Measurements from ENCODE around the gene PRPF38A. TPM values are rescaled to one million over a fixed set of nuclear protein-coding genes. Genes with fewer than 3 reads are reported as not detected.

The PRPF38A gene
- total and polyA plus RNA-seq, 4 donors, result 5.9 to 10.3 (median 8.6) TPM

DNA sequence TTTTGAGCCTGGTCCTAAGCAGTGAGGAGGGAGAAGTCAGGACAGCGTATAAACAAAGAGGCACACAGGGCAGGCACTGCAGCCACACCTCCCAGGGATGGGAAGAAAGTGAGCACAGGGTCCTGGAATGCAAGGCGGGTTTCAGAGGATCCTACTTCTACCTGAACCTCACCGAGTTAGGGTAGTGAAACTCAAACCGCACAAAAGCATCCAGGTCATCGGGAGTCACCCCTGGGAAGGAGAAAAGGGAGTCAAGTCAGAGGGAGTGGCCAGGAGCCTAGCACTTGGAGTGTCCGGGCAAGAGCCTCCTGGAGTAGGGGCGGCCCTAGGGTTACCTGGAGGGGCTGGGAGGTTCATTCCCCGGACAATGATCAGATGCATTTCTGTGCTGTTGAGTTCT is 49.0 kb upstream of the PRPF38A start:
- no peaks in the 10 kb centered on the region for H3K9me3 ChIP-seq (ENCODE audit: control insufficient read depth in 4 of 4, low read length in 3 of 4)
- no peak overlapping the region for H3K4me3 ChIP-seq (ENCODE audit: low read depth in 1 of 3, low read length in 3 of 3)
- peaks cover 28 to 81% (median 69%) of the 10 kb centered on the region in 4 donors for H3K36me3 ChIP-seq (ENCODE audit: control insufficient read depth in 4 of 4, insufficient read depth in 3 of 4, low read depth in 1 of 4, low read length in 3 of 4)
- no peak overlapping the region for H3K27ac ChIP-seq (ENCODE audit: low read depth in 1 of 2, low read length in 2 of 2)
- no peak overlapping the region for H3K9ac ChIP-seq (ENCODE audit: low read depth in 1 of 2, low read length in 2 of 2)
- H3K4me1 ChIP-seq (ENCODE audit: control insufficient read depth in 4 of 4, insufficient read depth in 4 of 4, low read length in 3 of 4), result no peaks in the 10 kb centered on the region
- DNase-seq (ENCODE audit: low spot score), result no peak
- TF ChIP-seq EGR1 (IDR thresholded peaks at IDR 0.05; ENCODE audit: low read depth in 2 of 2), result no peak
- no peak for TF ChIP-seq HNF4G (IDR thresholded peaks at IDR 0.05)
- no peak for TF ChIP-seq GABPA (IDR thresholded peaks at IDR 0.05 in 1 of 2, conservative IDR thresholded peaks at IDR 0.05 in 1 of 2)
- TF ChIP-seq JUND (IDR thresholded peaks at IDR 0.05), result no peak
- TF ChIP-seq FOXA2 (IDR thresholded peaks at IDR 0.05), result no peak
- TF ChIP-seq, protein P1, sequence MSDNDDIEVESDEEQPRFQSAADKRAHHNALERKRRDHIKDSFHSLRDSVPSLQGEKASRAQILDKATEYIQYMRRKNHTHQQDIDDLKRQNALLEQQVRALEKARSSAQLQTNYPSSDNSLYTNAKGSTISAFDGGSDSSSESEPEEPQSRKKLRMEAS (IDR thresholded peaks at IDR 0.05), result no peak
- no peak for TF ChIP-seq SP1 (IDR thresholded peaks at IDR 0.05)
- no peak for TF ChIP-seq YY1 (IDR thresholded peaks at IDR 0.05)
- TF ChIP-seq, protein P2, sequence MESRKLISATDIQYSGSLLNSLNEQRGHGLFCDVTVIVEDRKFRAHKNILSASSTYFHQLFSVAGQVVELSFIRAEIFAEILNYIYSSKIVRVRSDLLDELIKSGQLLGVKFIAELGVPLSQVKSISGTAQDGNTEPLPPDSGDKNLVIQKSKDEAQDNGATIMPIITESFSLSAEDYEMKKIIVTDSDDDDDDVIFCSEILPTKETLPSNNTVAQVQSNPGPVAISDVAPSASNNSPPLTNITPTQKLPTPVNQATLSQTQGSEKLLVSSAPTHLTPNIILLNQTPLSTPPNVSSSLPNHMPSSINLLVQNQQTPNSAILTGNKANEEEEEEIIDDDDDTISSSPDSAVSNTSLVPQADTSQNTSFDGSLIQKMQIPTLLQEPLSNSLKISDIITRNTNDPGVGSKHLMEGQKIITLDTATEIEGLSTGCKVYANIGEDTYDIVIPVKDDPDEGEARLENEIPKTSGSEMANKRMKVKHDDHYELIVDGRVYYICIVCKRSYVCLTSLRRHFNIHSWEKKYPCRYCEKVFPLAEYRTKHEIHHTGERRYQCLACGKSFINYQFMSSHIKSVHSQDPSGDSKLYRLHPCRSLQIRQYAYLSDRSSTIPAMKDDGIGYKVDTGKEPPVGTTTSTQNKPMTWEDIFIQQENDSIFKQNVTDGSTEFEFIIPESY (IDR thresholded peaks at IDR 0.05), result no peak
- TF ChIP-seq RAD21 (IDR thresholded peaks at IDR 0.05), result no peak
- TF ChIP-seq, protein P3, sequence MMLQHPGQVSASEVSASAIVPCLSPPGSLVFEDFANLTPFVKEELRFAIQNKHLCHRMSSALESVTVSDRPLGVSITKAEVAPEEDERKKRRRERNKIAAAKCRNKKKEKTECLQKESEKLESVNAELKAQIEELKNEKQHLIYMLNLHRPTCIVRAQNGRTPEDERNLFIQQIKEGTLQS (IDR thresholded peaks at IDR 0.05), result no peak
- WGBS, result 95% methylated on average over 8 of the region's 8 CpGs
- no peaks in the 10 kb centered on the region for H3K27me3 ChIP-seq (ENCODE audit: control insufficient read depth in 4 of 4, insufficient read depth in 4 of 4, low read length in 3 of 4)

DNA sequence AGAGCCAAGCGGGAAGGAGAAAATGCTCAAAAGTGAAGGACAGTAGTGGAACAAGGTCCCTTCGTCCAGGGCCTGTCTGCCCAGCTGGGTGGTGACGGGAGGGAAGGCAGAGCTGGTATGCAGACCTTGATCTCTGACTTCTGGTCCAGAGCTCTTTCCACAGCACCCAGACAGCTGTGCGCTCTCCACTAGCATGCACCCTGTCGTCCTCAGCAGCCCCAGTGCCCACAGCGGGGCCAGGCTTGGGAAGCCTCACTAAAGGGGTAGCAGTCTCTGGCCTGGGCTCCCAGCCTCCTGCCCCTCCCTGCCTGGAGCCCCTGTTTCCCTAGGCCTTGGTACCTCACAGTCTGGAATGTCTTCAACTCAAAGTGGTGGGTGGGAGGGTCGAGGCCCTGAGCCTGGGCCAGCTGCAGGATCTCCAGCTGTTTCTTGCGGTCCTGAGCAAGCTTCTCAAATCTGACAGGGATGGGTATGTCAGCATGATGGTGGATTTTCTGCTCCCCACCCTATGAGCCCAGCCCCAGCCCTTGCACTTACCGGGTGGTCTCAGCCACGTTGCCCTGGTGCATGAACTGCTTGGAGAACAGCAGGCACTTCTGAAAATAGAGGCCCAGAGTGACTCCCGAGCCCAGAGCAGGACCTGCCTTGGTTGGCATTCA is 48.4 kb upstream of the PRPF38A start:
- H3K9me3 ChIP-seq (ENCODE audit: control insufficient read depth in 4 of 4, low read length in 3 of 4), result no peaks in the 10 kb centered on the region
- no peaks in the 10 kb centered on the region for H3K27me3 ChIP-seq (ENCODE audit: control insufficient read depth in 4 of 4, insufficient read depth in 4 of 4, low read length in 3 of 4)
- no peak overlapping the region for H3K4me3 ChIP-seq (ENCODE audit: low read depth in 1 of 3, low read length in 3 of 3)
- no peak overlapping the region for H3K9ac ChIP-seq (ENCODE audit: low read depth in 1 of 2, low read length in 2 of 2)
- no peak overlapping the region for H3K27ac ChIP-seq (ENCODE audit: low read depth in 1 of 2, low read length in 2 of 2)
- no peaks in the 10 kb centered on the region for H3K4me1 ChIP-seq (ENCODE audit: control insufficient read depth in 4 of 4, insufficient read depth in 4 of 4, low read length in 3 of 4)
- DNase-seq (ENCODE audit: low spot score), result no peak
- 94% methylated on average over 11 of the region's 11 CpGs for whole genome bisulfite sequencing
- peaks cover 31 to 85% (median 73%) of the 10 kb centered on the region in 4 donors for H3K36me3 ChIP-seq (ENCODE audit: control insufficient read depth in 4 of 4, insufficient read depth in 3 of 4, low read depth in 1 of 4, low read length in 3 of 4)
- no peak for TF ChIP-seq RXRA (IDR thresholded peaks at IDR 0.05)
- TF ChIP-seq RAD21 (IDR thresholded peaks at IDR 0.05), result no peak
- TF ChIP-seq, protein P4, sequence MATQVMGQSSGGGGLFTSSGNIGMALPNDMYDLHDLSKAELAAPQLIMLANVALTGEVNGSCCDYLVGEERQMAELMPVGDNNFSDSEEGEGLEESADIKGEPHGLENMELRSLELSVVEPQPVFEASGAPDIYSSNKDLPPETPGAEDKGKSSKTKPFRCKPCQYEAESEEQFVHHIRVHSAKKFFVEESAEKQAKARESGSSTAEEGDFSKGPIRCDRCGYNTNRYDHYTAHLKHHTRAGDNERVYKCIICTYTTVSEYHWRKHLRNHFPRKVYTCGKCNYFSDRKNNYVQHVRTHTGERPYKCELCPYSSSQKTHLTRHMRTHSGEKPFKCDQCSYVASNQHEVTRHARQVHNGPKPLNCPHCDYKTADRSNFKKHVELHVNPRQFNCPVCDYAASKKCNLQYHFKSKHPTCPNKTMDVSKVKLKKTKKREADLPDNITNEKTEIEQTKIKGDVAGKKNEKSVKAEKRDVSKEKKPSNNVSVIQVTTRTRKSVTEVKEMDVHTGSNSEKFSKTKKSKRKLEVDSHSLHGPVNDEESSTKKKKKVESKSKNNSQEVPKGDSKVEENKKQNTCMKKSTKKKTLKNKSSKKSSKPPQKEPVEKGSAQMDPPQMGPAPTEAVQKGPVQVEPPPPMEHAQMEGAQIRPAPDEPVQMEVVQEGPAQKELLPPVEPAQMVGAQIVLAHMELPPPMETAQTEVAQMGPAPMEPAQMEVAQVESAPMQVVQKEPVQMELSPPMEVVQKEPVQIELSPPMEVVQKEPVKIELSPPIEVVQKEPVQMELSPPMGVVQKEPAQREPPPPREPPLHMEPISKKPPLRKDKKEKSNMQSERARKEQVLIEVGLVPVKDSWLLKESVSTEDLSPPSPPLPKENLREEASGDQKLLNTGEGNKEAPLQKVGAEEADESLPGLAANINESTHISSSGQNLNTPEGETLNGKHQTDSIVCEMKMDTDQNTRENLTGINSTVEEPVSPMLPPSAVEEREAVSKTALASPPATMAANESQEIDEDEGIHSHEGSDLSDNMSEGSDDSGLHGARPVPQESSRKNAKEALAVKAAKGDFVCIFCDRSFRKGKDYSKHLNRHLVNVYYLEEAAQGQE (IDR thresholded peaks at IDR 0.05), result no peak
- TF ChIP-seq, protein P5, sequence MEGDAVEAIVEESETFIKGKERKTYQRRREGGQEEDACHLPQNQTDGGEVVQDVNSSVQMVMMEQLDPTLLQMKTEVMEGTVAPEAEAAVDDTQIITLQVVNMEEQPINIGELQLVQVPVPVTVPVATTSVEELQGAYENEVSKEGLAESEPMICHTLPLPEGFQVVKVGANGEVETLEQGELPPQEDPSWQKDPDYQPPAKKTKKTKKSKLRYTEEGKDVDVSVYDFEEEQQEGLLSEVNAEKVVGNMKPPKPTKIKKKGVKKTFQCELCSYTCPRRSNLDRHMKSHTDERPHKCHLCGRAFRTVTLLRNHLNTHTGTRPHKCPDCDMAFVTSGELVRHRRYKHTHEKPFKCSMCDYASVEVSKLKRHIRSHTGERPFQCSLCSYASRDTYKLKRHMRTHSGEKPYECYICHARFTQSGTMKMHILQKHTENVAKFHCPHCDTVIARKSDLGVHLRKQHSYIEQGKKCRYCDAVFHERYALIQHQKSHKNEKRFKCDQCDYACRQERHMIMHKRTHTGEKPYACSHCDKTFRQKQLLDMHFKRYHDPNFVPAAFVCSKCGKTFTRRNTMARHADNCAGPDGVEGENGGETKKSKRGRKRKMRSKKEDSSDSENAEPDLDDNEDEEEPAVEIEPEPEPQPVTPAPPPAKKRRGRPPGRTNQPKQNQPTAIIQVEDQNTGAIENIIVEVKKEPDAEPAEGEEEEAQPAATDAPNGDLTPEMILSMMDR (IDR thresholded peaks at IDR 0.05; ENCODE audit: low read depth, low read length, missing input control), result no peak
- no peak for TF ChIP-seq TAF1 (conservative IDR thresholded peaks at IDR 0.05)
- no peak for TF ChIP-seq FOXA1 (IDR thresholded peaks at IDR 0.05)
- TF ChIP-seq HNF4A (conservative IDR thresholded peaks at IDR 0.05), result no peak
- no peak for TF ChIP-seq GABPA (IDR thresholded peaks at IDR 0.05 in 1 of 2, conservative IDR thresholded peaks at IDR 0.05 in 1 of 2)
- no peak for TF ChIP-seq HNF4G (IDR thresholded peaks at IDR 0.05)
